Activated CD4-positive, CD25-positive, alpha-beta regulatory T cell treated with anti-CD3 and anti-CD28 coated beads, Interleukin-2, amount 50 U/mL, for 72 hours (primary cell): Measurements from ENCODE around the gene SCGB2A2.

Experiments
- DNase-seq: peaks from one replicate; pipeline ENCODE4 v3.0.0; 2021

The SCGB2A2 gene

DNA sequence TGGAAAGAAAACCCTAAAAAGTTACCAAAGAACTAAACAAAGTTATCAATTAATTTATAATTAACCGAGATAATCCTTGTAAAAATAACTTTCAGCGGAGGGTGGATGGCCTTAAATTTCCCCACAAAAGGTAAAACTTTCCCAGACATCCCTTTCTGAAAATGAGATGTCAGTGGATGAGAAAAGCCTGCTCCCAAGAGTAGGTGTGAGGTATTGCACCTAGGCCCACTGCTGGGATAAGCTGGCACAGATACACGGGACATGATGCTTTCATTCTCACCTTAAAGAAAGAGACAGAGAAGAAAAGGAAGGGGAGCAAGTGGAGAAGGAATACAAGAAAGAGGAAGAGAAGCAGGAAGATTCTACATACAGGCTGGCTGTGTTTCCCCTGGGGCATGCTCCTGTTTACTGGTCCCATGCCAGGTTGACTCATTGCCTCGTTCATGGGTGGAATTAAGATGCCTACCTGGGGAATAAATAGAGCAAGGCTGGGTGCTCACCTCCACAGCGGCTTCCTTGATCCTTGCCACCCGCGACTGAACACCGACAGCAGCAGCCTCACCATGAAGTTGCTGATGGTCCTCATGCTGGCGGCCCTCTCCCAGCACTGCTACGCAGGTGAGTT lies at the start of gene SCGB2A2:
Gene SCGB2A2 (plus strand): TSS at position 505 of the 625 bp plus-strand sequence. CDS start 59 bp downstream, at position 564.
- DNase-seq, result no peak

DNA sequence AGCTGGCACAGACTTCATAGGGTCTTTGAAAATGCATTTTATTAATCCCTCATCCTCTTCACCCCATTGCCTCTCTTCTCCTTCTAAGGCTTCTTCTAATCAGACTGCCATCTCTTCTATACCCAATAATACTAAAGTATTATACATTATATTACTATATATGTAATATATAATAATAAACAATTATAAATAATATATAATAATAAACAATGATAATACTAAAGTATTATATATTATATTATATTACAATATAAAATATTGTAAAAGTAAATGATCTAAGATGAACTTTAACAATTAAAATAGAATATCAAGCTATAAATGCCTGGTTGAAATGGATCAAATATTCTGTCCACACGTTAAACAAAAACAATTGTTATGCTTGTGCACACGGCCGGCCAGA lies 48.5 kb upstream of the SCGB2A2 start:
- no peak for DNase-seq

DNA sequence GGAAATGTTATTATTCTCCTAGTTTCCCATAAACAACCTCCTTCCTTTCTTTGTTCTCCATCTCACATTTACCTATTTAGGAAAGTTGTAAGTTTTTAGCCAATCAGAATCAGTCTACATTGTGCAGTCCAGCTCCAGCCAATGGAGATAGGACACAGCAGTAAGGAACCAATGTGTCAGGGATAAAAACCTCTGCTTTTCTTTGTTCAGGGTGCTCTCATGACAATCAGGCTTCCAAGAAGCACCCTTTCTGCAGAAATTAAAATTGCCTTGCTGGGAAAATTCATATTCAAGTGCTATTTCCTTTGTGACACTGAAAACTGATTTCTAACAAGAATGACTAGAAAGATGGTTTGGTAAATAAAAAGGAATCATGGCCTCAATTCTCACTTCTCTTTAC lies 46.9 kb upstream of the SCGB2A2 start:
- no peak for DNase-seq

DNA sequence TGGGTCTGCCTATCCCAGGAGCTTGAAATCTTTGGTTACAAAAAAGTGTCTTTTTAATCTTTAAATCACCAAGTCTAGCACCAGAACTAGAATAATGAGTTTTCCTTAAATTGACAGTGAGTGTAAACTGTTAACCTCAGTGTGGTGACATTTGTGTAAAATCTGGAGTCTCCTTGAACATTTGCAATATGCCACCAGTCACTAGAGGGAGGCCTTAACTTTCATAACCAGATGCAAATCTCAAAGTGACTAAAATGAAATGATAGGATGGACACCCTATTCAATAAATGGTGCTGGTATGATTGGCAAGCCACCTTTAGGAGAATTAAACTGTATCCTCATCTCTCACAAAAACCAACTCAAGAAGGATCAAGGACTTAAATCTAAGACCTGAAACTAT lies 36.2 kb upstream of the SCGB2A2 start:
- DNase-seq, result no peak

DNA sequence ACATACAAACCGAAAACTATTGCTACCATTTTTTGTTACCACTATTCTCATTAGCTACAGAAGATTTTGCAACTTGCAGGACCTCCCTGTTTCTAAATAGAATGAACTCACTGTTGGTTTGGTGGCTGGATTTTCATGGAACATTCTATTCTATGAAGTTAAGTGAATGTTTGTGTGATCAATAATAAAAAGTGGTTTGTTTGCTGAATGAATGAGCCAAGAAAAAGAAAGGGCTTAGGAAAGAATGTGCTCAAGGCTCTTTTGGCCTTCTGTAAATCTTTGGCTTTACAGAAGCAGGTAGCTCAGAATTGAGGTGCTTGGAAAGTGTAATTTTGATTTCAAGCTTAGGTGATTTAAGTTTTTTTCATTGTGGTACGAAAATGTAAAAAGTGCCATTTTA lies 33.8 kb upstream of the SCGB2A2 start:
- no peak for DNase-seq

DNA sequence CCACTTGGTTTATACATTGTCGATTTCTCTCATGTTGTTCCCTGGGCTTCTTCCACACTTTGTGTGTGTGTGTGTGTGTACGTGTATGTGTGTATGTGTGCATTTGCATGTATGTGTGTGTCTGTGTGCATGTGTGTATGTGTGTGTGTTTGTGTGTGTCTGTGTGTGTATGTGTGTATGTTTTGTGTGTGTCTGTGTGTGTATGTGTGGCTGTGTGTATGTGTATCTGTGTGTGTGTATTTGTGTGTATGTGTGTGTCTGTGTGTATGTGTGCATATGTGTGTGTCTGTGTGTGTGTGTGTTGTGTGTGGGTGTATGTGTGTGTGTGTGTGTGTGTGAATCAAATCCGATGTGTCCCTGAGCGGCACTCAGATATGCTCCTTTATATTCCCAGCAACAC lies 32.5 kb upstream of the SCGB2A2 start:
- no peak for DNase-seq

DNA sequence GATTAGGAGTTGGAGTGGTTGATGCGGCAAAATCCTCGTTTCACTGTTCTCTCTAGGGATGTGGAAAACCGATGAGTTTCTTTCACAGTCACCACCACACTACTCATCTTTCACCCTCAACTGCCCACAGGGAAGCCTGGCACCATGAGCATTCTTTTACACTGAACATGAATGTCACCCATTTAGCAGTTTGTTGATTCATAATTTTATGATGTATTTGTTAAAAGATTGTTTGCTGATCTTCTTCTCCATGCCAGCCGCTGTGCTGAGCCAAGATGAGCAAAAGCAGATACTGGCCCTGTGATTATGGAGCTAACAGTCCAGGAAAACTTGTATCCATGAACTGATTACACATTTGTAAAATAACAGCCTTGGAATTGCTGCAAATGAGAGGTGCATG lies 31.8 kb upstream of the SCGB2A2 start:
- DNase-seq, result no peak

DNA sequence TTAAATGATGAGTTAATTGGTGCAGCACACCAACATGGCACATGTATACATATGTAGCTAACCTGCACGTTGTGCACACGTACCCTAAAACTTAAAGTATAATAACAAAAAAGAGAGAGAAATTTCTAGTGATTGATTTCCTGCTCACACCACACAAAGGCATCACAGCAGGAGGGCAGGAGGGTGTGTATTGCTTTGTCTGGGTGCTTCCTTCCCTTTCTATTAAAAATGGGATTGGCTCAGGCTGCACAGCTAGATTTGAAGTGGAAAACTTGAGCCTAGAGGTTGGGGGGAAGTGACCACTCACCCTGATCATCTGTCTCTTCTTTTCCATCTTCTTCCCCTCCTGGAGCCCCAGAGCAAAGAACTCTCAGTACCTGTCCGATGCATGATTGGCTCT lies 28.9 kb upstream of the SCGB2A2 start:
- no peak for DNase-seq

DNA sequence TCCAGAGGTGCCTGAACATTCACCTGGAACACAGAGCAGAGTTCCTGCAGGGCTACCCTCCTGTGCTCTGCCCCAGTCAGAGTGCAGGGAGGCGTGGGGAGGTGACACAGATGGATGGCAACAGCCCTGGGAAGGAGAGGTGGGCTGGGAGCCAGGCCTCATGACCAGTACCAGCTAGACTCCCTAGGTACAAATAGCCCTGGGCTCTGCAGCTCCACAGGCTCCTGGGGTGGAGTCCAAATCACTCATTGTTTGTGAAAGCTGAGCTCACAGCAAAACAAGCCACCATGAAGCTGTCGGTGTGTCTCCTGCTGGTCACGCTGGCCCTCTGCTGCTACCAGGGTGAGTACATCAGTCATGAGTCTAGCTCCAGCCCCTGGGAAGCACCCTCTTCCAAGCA lies 27.9 kb upstream of the SCGB2A2 start, which contains the start of gene SCGB1D2:
Gene SCGB1D2 (plus strand): TSS at position 219 of the 400 bp plus-strand sequence. CDS start 69 bp downstream, at position 288.
- DNase-seq, result no peak

DNA sequence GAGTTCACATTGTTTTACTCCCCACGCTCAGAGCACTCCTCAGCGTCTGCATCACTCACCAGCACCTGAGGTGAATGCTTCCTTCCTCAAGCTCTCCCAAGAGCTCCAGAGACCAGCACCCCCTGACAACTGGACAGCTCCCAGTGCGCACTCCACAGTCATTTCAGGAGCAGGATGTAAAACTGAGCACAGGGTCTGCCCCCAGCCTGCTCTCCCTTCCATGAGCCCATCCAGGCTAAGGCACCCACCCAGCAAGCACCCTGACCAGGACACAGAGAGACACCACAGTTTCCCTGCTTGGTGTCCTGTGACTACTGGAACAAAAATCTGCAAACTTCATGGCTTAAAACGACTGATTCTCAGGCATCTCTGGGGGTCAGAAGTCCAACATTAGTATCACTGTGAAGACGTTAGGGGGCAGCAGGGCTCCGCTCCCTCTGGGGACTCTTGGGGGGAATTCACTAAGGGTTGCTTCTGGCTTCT lies 24.6 kb upstream of the SCGB2A2 start:
- DNase-seq, result no peak

DNA sequence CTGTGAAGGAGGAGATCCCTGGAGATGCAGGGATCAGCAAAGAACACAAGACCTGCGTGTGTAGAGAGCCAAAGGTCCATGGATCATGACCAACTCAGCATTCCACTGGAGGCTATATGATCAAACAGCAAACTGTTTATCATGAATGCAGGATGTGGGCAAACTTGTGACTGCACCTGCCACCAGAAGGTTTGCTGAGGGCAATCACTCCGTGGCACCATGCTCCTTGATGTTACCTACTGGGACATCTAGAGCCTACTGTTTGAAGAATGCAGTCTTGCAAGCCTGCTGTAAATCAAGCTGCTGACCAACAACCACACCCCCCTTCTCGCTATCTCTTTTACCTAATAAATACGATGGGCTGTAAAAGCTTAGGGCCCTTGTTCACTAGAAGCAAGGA lies 18.3 kb upstream of the SCGB2A2 start:
- DNase-seq, result no peak

DNA sequence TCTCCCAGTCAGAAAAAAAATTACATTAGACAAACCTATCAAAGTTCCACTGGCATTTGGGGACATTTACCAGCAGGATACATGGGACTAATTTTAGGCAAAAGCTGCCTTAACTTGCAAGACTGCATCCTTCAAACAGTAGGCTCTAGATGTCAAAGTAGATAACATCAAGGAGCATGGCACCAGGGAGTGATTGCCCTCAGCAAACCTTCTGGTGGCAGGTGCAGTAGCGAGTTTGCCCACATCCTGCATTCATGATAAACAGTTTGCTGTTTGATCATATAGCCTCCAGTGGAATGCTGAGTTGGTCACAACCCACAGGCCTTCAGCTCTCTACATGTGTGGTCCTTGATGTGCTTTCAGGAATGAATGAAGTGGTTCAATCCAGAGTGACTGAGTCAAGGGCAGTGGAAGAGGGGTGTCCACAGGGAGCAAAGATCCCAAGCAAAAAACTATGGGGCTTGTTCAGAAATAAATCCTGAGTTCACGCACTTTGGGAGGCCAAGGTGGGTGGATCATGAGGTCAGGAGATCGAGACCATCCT lies 15.9 kb upstream of the SCGB2A2 start:
- no peak for DNase-seq

DNA sequence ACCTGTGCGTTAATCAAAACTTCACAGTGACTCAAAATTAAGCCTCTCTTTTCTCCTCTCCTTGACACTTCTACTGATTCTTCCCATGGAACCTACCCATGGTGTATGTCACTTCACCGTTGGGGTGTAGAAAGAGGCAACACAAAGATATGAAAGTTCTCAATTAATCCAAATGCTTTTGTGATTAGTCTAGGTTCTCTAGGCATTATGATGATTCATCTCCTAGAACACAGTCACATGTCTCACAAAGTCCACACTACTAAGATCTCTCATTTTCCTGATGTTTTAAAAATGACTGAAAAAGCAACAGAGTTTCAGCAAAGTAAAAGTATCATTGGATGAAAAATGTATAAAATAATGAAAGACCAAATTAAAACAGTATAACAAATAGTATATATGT lies 13.7 kb upstream of the SCGB2A2 start:
- no peak for DNase-seq

DNA sequence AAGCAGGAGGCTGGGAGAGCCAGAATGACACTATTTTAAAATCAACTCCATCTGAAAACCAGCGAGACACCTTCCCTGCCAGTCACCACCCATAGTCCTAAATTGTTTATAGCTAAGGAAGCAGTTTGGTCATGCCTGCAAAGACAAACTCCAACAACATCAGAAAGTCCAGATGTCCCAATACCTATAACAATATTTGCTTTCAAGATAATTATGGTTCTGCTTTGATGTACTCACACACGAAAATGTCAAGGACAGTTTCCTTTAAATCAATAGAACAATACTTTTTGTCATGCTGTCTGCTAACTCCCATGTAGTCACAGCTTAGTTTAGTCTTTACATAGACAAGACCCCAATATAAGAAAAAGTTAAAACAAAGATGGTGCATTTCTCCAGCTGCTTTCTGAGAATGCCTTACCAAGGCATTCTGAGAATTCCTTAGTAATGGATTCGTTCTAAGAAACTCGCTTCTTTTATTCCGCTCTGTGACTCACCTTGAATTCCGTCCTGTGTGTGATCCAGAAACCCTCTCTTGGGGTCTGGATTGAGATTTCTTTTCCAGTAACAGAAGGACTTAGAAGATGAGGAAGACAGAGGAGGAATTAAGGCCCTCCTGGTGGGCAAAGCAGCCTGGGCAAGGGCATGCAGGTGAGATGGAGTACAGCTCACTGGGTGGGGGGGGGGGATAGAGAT lies 9.6 kb upstream of the SCGB2A2 start:
- DNase-seq, result no peak

DNA sequence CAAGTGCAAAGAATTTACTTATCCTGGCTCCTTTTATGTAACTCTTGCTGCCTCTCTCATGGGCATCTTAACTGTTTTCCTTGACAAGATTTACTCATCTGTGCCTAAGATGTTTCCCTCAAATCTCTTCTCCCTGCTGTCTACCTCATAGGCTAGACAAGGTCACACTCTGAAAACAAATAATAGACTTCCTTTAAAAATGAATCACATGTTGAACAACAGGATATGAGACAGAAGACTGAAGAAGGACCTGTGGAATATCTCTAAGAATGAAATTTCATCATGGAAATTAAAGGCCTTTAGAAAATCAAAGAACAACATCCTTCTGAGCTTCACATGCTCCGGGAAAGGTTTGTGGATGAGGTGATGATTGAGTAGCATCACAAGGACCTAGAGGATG lies 6.0 kb upstream of the SCGB2A2 start:
- DNase-seq, result no peak

DNA sequence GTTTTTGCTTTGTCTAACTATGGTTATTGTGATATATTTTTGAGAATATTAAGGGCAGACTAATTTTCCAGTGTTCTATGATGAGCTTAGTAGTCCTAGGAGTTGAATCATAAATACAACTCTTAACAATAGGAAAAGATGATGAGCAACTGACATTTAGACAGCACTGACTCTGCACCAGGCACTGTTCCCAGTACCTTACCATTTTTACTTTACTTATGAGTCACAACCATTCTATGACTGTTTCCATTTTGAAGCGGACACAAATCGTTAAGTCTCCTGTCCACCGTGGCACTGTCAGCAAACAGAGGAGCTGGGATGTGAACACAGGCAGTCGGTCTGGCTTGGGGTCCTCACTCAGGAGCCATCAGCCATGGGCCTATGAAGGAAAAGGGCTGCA lies 3.4 kb upstream of the SCGB2A2 start:
- no peak for DNase-seq

DNA sequence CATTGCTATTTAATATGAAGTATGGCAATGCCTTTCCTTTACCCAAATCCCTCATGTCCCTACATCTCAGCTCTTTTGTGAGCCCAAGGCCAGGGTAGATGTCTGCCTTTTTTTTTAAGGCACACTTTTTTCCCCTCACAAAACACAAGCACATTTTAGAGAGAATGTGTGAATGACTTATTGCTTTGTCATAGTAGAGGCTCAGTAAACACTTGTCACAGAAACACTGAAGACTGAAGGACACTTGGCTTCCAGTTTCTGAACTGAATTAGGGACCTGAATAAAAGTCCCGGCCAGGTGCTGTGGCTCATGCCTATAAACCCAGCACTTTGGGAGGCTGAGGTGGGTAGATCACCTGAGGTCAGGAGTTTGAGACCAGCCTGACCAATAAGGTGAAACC lies 2.9 kb upstream of the SCGB2A2 start:
- no peak for DNase-seq

DNA sequence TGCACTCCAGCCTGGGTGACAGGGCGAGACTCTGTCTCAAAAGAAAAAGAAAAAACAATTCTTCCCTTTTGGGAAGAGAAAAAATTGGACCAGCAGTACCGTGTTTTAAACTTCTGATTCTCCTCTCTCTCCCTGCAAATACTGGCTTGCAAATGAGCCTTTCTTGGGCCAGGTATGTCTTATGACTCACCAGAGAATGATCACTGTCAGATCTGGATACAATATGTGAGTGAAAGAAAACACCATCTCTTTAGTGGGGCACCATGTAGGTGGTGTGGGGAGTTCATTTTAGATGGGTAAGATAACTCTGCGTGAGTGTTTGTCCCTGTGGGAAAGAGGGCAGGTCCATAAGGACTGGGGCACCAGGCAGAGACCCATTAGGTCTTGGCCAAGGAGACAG lies 2.4 kb upstream of the SCGB2A2 start:
- no peak for DNase-seq

DNA sequence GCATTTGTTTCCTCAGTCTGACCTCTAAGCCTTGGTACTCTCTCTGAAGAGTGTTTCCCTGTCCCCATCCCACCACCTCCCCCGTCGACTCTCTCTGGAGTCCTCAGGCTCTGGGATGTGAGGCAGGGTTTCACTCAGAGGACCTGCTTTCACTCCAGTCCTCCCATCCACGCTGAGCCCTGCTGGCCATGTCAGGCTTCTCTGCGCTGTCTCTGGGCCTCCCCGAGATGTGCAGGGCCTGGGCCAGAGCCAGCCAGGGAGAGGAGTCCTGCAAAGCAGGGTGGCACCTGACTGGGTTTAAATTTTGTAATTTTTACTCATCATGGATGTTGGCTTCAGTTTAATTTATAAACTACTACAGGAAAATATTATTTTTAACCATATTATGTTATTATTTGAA lies 3.3 kb downstream of the SCGB2A2 start:
- DNase-seq, result no peak

DNA sequence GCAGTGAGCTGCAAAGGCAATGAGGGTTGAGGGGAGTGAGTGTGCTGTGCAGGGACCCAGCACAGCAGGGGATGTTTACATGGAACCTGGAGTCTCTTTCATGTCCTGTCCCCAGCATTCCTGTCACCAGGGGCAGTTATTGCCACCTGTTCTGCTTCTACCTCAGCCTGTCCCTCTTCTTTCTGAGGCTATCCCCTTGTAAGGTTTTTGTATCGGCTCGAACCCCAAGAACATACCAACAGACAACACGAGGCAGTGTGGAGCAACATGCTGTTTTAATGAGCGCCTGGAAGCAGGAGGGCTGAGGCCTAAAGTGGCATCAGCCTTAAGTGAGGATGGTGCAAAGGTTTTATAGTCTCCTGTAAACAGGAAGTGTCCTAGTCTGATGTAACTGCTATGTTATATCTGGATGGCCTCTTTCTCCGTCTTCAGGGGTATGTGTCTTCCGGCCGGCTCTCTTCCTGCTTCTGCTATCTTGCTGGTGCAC lies 3.9 kb downstream of the SCGB2A2 start:
- DNase-seq, result no peak

DNA sequence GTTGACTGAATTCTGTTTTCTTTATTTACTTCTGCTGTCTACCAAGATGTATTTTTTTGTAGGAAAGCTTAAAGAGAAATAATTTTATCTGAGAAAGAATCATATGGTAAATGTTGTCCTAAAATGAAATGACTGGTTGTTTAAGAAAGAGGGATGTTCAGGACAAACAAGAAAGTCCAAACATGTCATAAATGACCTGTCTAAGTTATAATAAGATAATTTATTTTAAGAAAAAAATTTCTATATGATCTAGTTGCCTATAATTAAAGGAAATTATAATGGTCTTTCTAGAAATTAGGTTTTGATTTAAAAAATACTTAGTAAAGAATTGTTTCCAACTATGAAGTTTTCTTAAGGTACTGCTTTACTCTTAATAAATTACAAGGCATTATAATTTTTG lies 10.5 kb downstream of the SCGB2A2 start:
- DNase-seq, result no peak

DNA sequence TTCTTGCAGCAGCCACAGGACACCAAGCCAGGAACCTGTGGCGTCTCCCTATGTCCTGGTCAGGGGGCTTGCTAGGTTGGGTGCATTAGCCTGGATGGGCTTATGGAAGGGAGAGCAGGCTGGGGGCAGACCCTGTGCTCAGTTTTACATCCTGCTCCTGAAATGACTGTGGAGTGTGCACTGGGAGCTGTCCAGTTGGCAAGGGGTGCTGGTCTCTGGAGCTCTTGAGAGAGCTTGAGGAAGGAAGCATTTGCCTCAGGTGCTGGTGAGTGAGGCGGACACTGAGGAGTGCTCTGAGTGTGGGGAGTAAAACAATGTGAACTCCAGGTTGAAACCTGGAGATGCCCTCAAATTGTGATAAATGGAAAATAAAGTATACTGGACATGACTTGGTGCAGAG lies 25.5 kb downstream of the SCGB2A2 start:
- DNase-seq, result no peak

DNA sequence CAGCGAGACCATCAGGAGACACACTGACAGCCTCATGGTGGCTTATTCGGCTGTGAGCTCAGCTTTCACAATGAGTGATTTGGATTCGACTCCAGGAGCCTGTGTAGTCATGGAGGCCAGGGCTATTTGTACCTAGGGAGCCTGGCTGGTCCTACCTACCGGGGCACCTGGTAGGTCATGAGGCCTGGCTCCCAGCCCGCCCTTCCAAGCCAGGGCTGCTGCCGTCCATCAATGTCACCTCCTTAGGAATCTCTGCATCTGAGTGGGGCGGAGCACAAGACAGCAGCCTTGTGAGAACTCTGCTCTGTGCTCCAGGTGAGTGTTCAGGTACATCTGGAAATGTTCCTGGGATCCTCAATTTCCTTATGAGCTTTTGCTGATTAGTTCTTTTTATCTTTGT lies 29.0 kb downstream of the SCGB2A2 start, which contains the start of gene SCGB1D4:
Gene SCGB1D4 (minus strand): TSS at position 101 of the 400 bp plus-strand sequence. CDS start 65 bp downstream, at position 36.
- DNase-seq, result no peak

DNA sequence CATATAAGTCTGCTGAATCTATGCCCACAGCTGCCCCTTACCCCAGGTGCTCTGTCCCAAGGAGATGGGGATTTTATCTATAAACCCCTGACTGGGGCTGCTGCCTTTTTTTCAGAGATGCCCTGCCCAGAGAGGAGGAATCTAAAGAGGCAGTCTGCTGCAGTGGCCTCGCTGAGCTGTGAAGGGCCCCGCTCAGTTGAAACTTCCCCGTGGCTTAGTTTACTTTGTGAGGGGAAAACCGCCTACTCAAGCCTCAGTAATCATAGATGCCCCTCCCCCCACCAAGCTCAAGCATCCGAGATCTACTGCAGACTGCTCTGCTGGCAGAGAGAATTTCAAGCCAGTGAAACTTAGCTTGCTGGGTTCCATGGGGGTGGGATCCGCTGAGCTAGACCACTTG lies 36.3 kb downstream of the SCGB2A2 start:
- no peak for DNase-seq
